HG02938 (cell line): ENCODE data around the gene C5orf22.
"Not testable (repeated sequence)": the region's sequence is repeated elsewhere in the genome, so short reads cannot be mapped to it uniquely, and the experiment has no call there.

Experiments used
- ATAC-seq: cut with Tn5 transposase; IDR thresholded peaks from one replicate; pipeline ENCODE4 v1.9.1; 2021; ENCODE audit warnings: mild to moderate bottlenecking, moderate library complexity; ENCODE audit not compliant: unreplicated experiment

The C5orf22 gene

GRCh38 chr5:31602305-31602704, 70.2 kb downstream of the C5orf22 start:
- not testable (repeated sequence) for ATAC-seq

GRCh38 chr5:31604240-31604639, 72.1 kb downstream of the C5orf22 start:
- ATAC-seq, result no peak

- no peak for ATAC-seq
Observed at GRCh38 chr5:31604644-31605043, 72.5 kb downstream of the C5orf22 start.
